NT2/D1 (cell line): ENCODE measurements around the gene HRCT1.

Source experiments
- SUZ12 ChIP-seq: IDR thresholded peaks from 2 replicates; pipeline ENCODE4 v1.6.1; 2011; ENCODE audit not compliant: insufficient read length, insufficient read depth; ENCODE audit errors: extremely low read depth
- ZNF274 ChIP-seq: IDR thresholded peaks from 2 replicates; pipeline ENCODE4 v1.6.1; 2011; ENCODE audit warnings: mild to moderate bottlenecking, low read depth, low read length

DNA sequence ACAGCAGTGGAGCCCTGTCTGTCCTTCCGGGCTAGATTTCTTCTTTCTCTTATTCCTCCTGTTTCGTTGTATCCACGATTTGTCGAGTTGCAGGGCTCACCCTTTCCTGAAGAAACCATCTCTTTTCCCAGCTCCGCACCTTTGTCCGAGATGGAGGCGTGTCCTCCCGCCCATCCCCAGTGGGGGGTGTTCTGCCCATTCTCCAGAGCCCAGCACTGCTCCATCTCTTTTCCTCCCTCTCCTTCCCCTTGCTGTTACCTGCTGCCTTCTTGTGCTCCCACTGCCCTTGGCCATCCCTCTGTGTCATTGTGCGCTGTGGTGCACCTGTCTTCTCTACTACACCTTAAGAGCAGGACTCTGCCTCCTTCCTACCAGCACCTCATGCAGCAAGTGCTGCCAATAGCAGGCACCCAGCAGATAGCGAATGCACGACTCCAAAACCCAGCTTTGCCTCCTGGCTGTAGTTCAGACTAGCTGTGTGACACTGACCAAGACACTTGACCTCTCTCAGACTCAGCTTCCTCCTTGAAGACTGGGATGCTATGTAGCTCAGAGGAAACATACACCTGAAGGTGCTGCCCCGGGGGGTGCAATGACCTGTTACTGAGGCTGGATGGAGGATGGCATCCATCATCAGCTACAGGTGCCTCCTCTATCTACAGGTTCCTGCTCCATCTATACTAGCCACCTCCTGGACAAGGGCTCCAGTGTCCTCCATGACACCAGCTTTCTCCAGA is 44.7 kb upstream of the HRCT1 start:
- TF ChIP-seq SUZ12: no peak
- TF ChIP-seq ZNF274: no peak
